ENCODE results near the gene EFCAB7. TPM values are rescaled to one million over a fixed set of nuclear protein-coding genes. Genes with fewer than 3 reads are reported as not detected.

Gene EFCAB7, protein sequence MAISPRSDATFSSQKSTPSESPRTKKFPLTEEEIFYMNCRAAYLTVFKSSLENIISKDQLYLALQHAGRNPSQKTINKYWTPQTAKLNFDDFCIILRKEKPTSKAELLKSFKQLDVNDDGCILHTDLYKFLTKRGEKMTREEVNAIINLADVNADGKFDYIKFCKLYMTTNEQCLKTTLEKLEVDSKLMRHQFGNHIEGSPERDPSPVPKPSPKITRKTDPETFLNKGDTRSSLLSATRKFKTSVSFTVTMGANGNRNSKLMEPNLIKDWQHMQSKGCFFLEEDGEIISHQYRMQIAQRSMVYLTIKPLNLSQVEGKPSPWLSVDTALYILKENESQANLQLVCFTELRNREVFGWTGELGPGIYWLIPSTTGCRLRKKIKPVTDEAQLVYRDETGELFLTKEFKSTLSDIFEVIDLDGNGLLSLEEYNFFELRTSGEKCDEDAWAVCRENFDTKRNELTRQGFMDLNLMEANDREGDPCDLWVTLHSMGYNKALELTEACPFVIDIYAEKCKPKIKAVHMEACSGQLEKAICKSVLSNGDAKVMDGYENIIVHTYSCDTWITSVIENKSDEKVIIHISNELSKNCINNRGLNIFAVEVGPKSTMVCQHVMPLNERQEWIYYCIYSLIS
- total RNA-seq (ENCODE audit: low replicate concordance) = 10.2 and 20.4 TPM in 2 replicates

DNA sequence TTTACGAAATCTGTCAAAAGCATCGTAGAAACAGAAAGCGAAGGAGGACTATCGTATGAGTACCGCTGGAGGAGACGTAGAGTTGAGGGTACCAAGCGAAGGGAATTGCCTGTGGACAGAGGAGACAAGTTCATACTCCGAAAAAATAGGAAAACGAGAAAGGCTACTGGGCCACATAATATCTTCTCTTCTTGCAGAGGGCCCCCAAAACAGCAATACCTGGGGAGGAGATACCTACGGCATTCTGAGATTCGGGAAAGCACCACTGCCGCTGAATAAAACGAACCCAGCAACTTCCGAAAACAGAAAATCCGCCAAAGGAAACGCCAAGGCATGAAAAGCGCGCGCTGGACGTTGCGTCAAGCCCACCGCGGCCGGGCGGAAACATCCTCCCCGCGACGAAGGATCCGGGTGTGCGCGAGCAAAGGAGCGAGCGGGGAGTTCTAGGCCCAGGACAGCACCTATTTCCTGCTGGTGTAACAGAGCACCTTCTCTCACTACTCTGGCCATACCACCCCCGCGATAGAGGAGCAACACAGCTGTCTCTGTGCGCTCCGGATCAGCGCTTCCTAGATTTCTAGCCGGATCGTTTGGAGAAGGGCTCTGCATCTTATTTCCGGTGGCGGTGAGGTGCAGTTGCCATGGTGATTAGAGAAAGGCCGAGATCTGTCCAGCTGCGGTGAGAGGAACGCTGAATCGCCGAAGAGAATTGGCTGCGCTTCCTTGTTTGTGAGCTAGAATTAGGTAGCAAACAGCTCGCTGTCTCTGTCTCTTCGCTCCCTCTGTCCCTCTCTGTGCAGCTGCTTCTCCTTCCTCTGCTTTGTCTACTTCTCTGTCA lies at the start of gene EFCAB7, which contains the start of gene ITGB3BP:
TSS of gene EFCAB7 (plus strand) at position 635 of the 838 bp plus-strand sequence. CDS start 2,048 bp downstream, outside the sequence.
TSS of gene ITGB3BP (minus strand) at position 335 of the 838 bp plus-strand sequence. CDS start at position 243, 92 bp downstream.
- H2AFZ ChIP-seq (replicated peaks) = peak within 1 kb of the TSS; percentile 99
- peak; percentile 96 for DNase-seq (ENCODE audit: low spot score)
- peaks cover 45% of the 10 kb centered on the region for H3K79me2 ChIP-seq (ENCODE audit: low read depth)
- H3K27me3 ChIP-seq = no peaks in the 10 kb centered on the region
- H3K4me3 Mint-ChIP-seq = peak within 1 kb of the TSS; percentile 98
- peak within 1 kb of the TSS; percentile 77 for H3K4me3 ChIP-seq
- peaks cover 18% of the 10 kb centered on the region for H3F3A ChIP-seq (ENCODE audit: low read depth)
- TF ChIP-seq EZH2phosphoT487 (IDR thresholded peaks at IDR 0.05) (no peak), EZH2 (IDR thresholded peaks at IDR 0.05) (no peak)
- TF ChIP-seq, protein P1, sequence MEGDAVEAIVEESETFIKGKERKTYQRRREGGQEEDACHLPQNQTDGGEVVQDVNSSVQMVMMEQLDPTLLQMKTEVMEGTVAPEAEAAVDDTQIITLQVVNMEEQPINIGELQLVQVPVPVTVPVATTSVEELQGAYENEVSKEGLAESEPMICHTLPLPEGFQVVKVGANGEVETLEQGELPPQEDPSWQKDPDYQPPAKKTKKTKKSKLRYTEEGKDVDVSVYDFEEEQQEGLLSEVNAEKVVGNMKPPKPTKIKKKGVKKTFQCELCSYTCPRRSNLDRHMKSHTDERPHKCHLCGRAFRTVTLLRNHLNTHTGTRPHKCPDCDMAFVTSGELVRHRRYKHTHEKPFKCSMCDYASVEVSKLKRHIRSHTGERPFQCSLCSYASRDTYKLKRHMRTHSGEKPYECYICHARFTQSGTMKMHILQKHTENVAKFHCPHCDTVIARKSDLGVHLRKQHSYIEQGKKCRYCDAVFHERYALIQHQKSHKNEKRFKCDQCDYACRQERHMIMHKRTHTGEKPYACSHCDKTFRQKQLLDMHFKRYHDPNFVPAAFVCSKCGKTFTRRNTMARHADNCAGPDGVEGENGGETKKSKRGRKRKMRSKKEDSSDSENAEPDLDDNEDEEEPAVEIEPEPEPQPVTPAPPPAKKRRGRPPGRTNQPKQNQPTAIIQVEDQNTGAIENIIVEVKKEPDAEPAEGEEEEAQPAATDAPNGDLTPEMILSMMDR (IDR thresholded peaks at IDR 0.05) = no peak
- H3K27me3 Mint-ChIP-seq (ENCODE audit: insufficient read depth, low read depth) = no peaks in the 10 kb centered on the region
- H3K9ac ChIP-seq = peak within 1 kb of the TSS; percentile 63
- peak within 1 kb of the TSS; percentile 83 for H3K4me2 ChIP-seq
- H3K36me3 ChIP-seq = no peaks in the 10 kb centered on the region
- peaks cover 18% of the 10 kb centered on the region for H3K4me1 Mint-ChIP-seq
- H3K27ac ChIP-seq = peak within 1 kb of the TSS; percentile 97
- H3K36me3 Mint-ChIP-seq = no peaks in the 10 kb centered on the region
- no peaks in the 10 kb centered on the region for H3K9me3 Mint-ChIP-seq
- no peaks in the 10 kb centered on the region for H3K9me3 ChIP-seq (ENCODE audit: low read depth)
- H4K20me1 ChIP-seq (ENCODE audit: low read depth) = no peaks in the 10 kb centered on the region
- H3K4me1 ChIP-seq = peaks cover 14% of the 10 kb centered on the region
- peak within 1 kb of the TSS; percentile 99 for H3K27ac Mint-ChIP-seq

DNA sequence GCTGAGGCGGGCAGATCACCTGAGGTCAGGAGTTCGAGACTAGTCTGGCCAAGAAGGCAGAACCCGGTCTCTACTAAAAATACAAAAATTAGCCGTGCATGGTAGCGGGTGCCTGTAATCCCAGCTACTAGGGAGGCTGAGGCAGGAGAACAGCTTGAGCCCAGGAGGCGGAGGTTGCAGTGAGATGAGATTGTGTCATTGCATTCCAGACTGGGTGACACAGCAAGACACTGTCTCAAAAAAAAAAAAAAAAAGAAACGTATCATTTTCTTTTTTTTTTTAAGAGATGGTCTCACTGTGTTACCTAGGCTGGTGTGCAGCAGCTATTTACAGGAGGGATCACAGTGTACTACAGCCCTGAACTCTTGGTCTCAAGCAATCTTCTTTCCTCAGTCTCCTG lies 47.6 kb upstream of the EFCAB7 start:
- no peaks in the 10 kb centered on the region for H3K4me1 ChIP-seq
- H3K36me3 ChIP-seq = peaks cover 1% of the 10 kb centered on the region
- H3K27me3 ChIP-seq = no peaks in the 10 kb centered on the region
- no peak overlapping the region for H3K4me3 Mint-ChIP-seq
- peaks cover 22% of the 10 kb centered on the region for H3K36me3 Mint-ChIP-seq
- no peak overlapping the region for H3K4me2 ChIP-seq
- no peaks in the 10 kb centered on the region for H3F3A ChIP-seq (ENCODE audit: low read depth)
- H3K9me3 ChIP-seq (ENCODE audit: low read depth) = no peaks in the 10 kb centered on the region
- no peak overlapping the region for H3K27ac ChIP-seq
- H3K9me3 Mint-ChIP-seq = peaks cover 7% of the 10 kb centered on the region
- no peak overlapping the region for H3K27ac Mint-ChIP-seq
- no peaks in the 10 kb centered on the region for H4K20me1 ChIP-seq (ENCODE audit: low read depth)
- no peak for DNase-seq (ENCODE audit: low spot score)
- no peaks in the 10 kb centered on the region for H3K4me1 Mint-ChIP-seq
- H3K4me3 ChIP-seq = no peak overlapping the region
- H3K9ac ChIP-seq = no peak overlapping the region
- H3K27me3 Mint-ChIP-seq (ENCODE audit: insufficient read depth, low read depth) = no peaks in the 10 kb centered on the region
- H2AFZ ChIP-seq (replicated peaks) = no peak overlapping the region
- no peak for TF ChIP-seq EZH2 (IDR thresholded peaks at IDR 0.05)
- no peaks in the 10 kb centered on the region for H3K79me2 ChIP-seq (ENCODE audit: low read depth)

DNA sequence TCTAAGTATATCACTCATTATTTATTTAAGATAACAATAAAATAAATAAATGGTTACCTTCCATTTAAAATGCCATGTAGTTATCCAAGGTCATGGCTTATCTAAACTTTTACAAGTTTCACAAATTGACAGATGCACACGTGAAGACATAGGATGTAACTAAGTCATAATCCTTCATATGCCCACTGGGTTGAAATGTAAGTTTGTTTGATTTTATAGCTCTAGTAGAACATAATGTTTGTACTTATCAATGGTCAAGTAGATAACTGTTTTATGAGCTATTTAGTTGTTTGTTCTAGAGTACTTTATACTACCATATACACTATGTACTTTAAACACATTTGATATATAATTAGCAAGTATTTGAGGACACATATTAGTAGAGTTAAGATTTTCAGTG lies 43.3 kb upstream of the EFCAB7 start:
- no peaks in the 10 kb centered on the region for H3K4me1 Mint-ChIP-seq
- no peak for DNase-seq (ENCODE audit: low spot score)
- Histone ChIP-seq H3K9me3 (ENCODE audit: low read depth) (no peaks in the 10 kb centered on the region), H3K4me1 (no peaks in the 10 kb centered on the region), H3F3A (ENCODE audit: low read depth) (no peaks in the 10 kb centered on the region), H2AFZ (replicated peaks) (no peak overlapping the region), H3K27ac (no peak overlapping the region), H4K20me1 (ENCODE audit: low read depth) (no peaks in the 10 kb centered on the region), H3K4me3 (no peak overlapping the region), H3K9ac (no peak overlapping the region), H3K36me3 (no peaks in the 10 kb centered on the region), H3K4me2 (no peak overlapping the region), H3K79me2 (ENCODE audit: low read depth) (no peaks in the 10 kb centered on the region), H3K27me3 (no peaks in the 10 kb centered on the region)
- no peaks in the 10 kb centered on the region for H3K9me3 Mint-ChIP-seq
- no peak overlapping the region for H3K27ac Mint-ChIP-seq
- H3K36me3 Mint-ChIP-seq = peaks cover 12% of the 10 kb centered on the region
- H3K27me3 Mint-ChIP-seq (ENCODE audit: insufficient read depth, low read depth) = no peaks in the 10 kb centered on the region
- no peak for TF ChIP-seq EZH2phosphoT487 (IDR thresholded peaks at IDR 0.05)
- TF ChIP-seq, protein P1 (IDR thresholded peaks at IDR 0.05) = no peak
- TF ChIP-seq EZH2 (IDR thresholded peaks at IDR 0.05) = no peak
- H3K4me3 Mint-ChIP-seq = no peak overlapping the region
